AG04450 (cell line): ENCODE data around the gene CNNM2. TPM values are rescaled to one million over a fixed set of nuclear protein-coding genes. Genes with fewer than 3 reads are reported as not detected.
"Not testable (repeated sequence)": the region's sequence is repeated elsewhere in the genome, so short reads cannot be mapped to it uniquely, and the experiment has no call there.

Experiments
- CTCF ChIA-PET: fragments of 300-600, 350-600 bp; formaldehyde crosslinking; extraction: SDS; loops from one replicate; lab custom pipeline; 2022; ENCODE audit warnings: antibody characterized with exemption, inconsistent platforms; lab: Charles Lee
- POLR2A ChIA-PET: fragments of 350-600 bp; formaldehyde crosslinking; extraction: SDS; loops from one replicate; lab custom pipeline; 2021; ENCODE audit warnings: antibody characterized with exemption, inconsistent platforms; lab: Yijun Ruan, JAX
- DNase-seq: peaks from one replicate; pipeline ENCODE4 v3.0.0-alpha.2; 2011; ENCODE audit warnings: low read depth, low spot score
- H3K27ac ChIP-seq: one replicate; pipeline ENCODE4 v1.5.1; 2012; ENCODE audit warnings: low read depth, low read length, control low read depth
- H3K27me3 ChIP-seq: one replicate; pipeline ENCODE4 v1.6.0; 2012; ENCODE audit warnings: low read length; ENCODE audit not compliant: control insufficient read depth, insufficient read depth
- H3K4me3 ChIP-seq: 2 replicates; pipeline ENCODE4 v1.5.1; 2011; ENCODE audit warnings: mild to moderate bottlenecking, low read depth, low read length, control low read depth
- H3K9me3 ChIP-seq: 2 replicates; pipeline ENCODE4 v1.5.1; 2012; ENCODE audit warnings: low read length; ENCODE audit not compliant: control insufficient read depth, insufficient read depth
- polyA plus RNA-seq: library from polyadenylated mRNA; depleted of rRNA; stranded (reverse); fragments of >200 nt; gene quantifications from 2 replicates; pipeline ENCODE4 v1.2.3, GENCODE V29; 2011
- TF ChIP-seq, protein P1 (sequence below): IDR thresholded peaks from 2 replicates; pipeline ENCODE4 v1.5.1; 2011; ENCODE audit warnings: low read depth, low read length, control low read depth, inconsistent platforms

Gene CNNM2
- polyA plus RNA-seq, 1 experiment: 5.2 TPM

- Histone ChIP-seq H3K27ac (no peak overlapping the region), H3K9me3 (no peaks in the 10 kb centered on the region), H3K27me3 (no peaks in the 10 kb centered on the region), H3K4me3 (no peak overlapping the region)
- no peak for DNase-seq
- CTCF ChIA-PET: no interaction called here
- TF ChIP-seq, protein P1, sequence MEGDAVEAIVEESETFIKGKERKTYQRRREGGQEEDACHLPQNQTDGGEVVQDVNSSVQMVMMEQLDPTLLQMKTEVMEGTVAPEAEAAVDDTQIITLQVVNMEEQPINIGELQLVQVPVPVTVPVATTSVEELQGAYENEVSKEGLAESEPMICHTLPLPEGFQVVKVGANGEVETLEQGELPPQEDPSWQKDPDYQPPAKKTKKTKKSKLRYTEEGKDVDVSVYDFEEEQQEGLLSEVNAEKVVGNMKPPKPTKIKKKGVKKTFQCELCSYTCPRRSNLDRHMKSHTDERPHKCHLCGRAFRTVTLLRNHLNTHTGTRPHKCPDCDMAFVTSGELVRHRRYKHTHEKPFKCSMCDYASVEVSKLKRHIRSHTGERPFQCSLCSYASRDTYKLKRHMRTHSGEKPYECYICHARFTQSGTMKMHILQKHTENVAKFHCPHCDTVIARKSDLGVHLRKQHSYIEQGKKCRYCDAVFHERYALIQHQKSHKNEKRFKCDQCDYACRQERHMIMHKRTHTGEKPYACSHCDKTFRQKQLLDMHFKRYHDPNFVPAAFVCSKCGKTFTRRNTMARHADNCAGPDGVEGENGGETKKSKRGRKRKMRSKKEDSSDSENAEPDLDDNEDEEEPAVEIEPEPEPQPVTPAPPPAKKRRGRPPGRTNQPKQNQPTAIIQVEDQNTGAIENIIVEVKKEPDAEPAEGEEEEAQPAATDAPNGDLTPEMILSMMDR: 0 out of 2 replicates have a peak, but pooled peaks have one; percentile 9
- POLR2A ChIA-PET: no interaction called here
These were observed 45.1 kb downstream of the CNNM2 start for GRCh38 chr10:102962951-102963755.

- POLR2A ChIA-PET: no interaction called here
- CTCF ChIA-PET: interaction anchor here (0.6 kb wide), 1 partner anchor 757 kb away, joined by 4 read pairs; no protein-coding TSS in a partner anchor
These were observed 45.6 kb downstream of the CNNM2 start for GRCh38 chr10:102963756-102964025.

GRCh38 chr10:102964064-102964463, 46.0 kb downstream of the CNNM2 start:
- DNase-seq, POLR2A ChIA-PET, H3K27me3 ChIP-seq, H3K4me3 ChIP-seq, H3K9me3 ChIP-seq, H3K27ac ChIP-seq: not testable (repeated sequence)
- CTCF ChIA-PET: interaction anchor here (0.6 kb wide), 1 partner anchor 758 kb away, joined by 4 read pairs; no protein-coding TSS in a partner anchor

More at GRCh38 chr10:102963756-102964025, 45.6 kb downstream of the CNNM2 start:
- DNase-seq: no peak
- TF ChIP-seq, protein P1: no peak
- no peak overlapping the region for H3K4me3 ChIP-seq
- no peaks in the 10 kb centered on the region for H3K9me3 ChIP-seq
- no peaks in the 10 kb centered on the region for H3K27me3 ChIP-seq
- no peak overlapping the region for H3K27ac ChIP-seq

- POLR2A ChIA-PET: no interaction called here
- TF ChIP-seq, protein P1: no peak
- DNase-seq: no peak
- CTCF ChIA-PET: interaction anchor here (0.8 kb wide), 1 partner anchor 12 kb away, joined by 3 read pairs; no protein-coding TSS in a partner anchor
- Histone ChIP-seq H3K27me3 (no peaks in the 10 kb centered on the region), H3K9me3 (no peaks in the 10 kb centered on the region), H3K4me3 (no peak overlapping the region), H3K27ac (no peak overlapping the region)
These were observed 46.6 kb downstream of the CNNM2 start for GRCh38 chr10:102964713-102965112.

DNA sequence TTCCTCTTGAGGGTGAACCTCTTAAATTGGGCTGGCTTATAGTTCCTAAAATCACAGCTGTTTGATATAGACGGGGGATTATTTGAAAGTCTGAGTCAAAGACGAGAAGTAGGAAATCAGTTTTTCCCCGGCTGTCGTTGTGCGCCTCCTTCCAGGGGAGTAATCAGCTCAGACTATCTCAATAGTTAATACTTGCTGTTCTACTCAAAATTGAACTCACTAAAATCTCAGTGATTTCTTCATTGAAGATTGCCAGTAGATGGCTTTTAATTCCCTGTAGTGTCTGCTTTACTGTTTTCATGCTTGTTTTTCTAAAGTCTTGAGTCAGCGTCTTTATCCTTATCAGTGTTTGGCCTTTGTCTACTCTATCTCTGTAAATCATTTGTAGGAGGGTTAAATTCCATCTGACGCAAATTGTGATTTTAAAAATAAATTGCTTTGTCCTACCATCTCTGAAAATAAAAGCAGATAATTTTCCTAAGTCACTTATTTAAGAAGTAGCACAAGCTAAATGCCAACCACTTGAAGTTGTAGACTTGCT, 47.3 kb downstream of the CNNM2 start:
- TF ChIP-seq, protein P1: no peak
- H3K9me3 ChIP-seq: no peaks in the 10 kb centered on the region
- CTCF ChIA-PET: interaction anchor here (0.8 kb wide), 1 partner anchor 11 kb away, joined by 3 read pairs; no protein-coding TSS in a partner anchor
- H3K4me3 ChIP-seq: no peak overlapping the region
- H3K27me3 ChIP-seq: no peaks in the 10 kb centered on the region
- no peak for DNase-seq
- POLR2A ChIA-PET: interaction anchor here (0.6 kb wide), 1 partner anchor 14 kb away, joined by 7 read pairs; no protein-coding TSS in a partner anchor
- no peak overlapping the region for H3K27ac ChIP-seq
